GM12878 (cell line): Measurements from ENCODE around the gene KIAA2012. TPM values are rescaled to one million over a fixed set of nuclear protein-coding genes. Genes with fewer than 3 reads are reported as not detected.

ENCODE experiments used
- NFYB ChIP-seq: IDR thresholded peaks from 2 replicates; pipeline ENCODE4 v1.6.1; 2011; ENCODE audit warnings: low read depth, mild to moderate bottlenecking, low read length, improper control_type of control experiment, moderate library complexity; ENCODE audit not compliant: insufficient read depth
- PAX8 ChIP-seq: fragments of 450-650 bp; IDR thresholded peaks from 2 replicates; pipeline ENCODE4 v1.6.1; 2017; ENCODE audit warnings: mild to moderate bottlenecking, moderate library complexity
- POLR2AphosphoS2 ChIP-seq: IDR thresholded peaks from 2 replicates; pipeline ENCODE4 v1.6.1; 2011; ENCODE audit warnings: low read depth, mild to moderate bottlenecking, low read length, improper control_type of control experiment, moderate library complexity
- polyA plus RNA-seq, 11 experiments: library from polyadenylated mRNA; depleted of rRNA in 4 of 11; unstranded in 6 of 11; stranded (reverse) in 5 of 11; fragments of >200 nt; fragmentation: Nextera tagmentation in 4 of 11; fragmentation: Illumina TruSeq in 1 of 11; extraction: Ambion mirVana in 4 of 11; extraction: Trizol in 1 of 11; gene quantifications; 1 replicate in 1 of 11; 2 replicates in 10 of 11; pipeline versions ENCODE4 v1.2.1 to v1.2.3, GENCODE V29; 2011 to 2016; ENCODE audit warnings: inconsistent platforms in 2 of 11, missing spikeins in 2 of 11, low read depth in 1 of 11
- total RNA-seq, 4 experiments: library from RNA; depleted of rRNA in 3 of 4; stranded (reverse); fragments of >200 nt in 3 of 4; fragmentation: Illumina TruSeq in 1 of 4; extraction: Trizol in 1 of 4; gene quantifications; 2 replicates each; pipeline versions ENCODE4 v1.2.1 to v1.2.3, GENCODE V29; 2013 to 2021
- TF ChIP-seq, protein P1 (sequence below): fragments of 450-650 bp; formaldehyde crosslinking; IDR thresholded peaks from 2 replicates; pipeline ENCODE4 v1.5.0; 2022; ENCODE audit warnings: mild to moderate bottlenecking, missing genetic modification characterization
- TF ChIP-seq, protein P2 (sequence below): IDR thresholded peaks from 2 replicates; pipeline ENCODE4 v1.6.1; 2012; ENCODE audit warnings: low read length, inconsistent platforms
- TF ChIP-seq, protein P3 (sequence below): fragments of 450-650 bp; IDR thresholded peaks from 2 replicates; pipeline ENCODE4 v1.6.1; 2016; ENCODE audit warnings: mild to moderate bottlenecking

The KIAA2012 gene
- total and polyA plus RNA-seq, 10 of the 15 experiments (the other 5 are each of a cell fraction or from before 2014, with no cell fraction given): 0.03 TPM; not detected in 9

DNA sequence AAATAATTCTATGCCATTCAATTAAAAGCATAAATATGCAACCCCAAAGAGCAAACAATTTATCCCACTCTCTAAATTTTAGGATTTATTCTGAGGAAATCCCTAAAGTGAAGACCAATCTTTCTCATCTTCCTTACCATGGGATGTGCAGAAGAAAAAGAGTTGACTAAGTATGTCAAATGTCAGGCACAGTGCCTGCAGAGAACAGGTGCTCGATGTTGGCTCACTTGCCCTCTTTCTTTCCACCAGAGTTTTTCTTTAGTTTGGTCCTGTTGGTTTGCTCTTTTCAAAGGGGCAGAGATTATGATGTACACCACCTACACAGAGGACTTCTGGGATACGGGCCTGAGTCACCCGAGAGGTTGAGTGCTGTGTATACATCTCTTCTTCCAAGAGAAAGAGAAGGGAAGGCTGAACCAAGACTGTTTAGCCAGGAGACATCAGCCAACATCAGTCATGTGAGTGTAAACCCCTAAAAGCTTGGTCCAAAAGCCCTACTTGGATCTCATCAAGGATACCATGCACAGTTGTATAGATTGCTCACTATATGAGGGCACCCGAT, 113.7 kb downstream of the KIAA2012 start (continued):
- TF ChIP-seq, protein P1, sequence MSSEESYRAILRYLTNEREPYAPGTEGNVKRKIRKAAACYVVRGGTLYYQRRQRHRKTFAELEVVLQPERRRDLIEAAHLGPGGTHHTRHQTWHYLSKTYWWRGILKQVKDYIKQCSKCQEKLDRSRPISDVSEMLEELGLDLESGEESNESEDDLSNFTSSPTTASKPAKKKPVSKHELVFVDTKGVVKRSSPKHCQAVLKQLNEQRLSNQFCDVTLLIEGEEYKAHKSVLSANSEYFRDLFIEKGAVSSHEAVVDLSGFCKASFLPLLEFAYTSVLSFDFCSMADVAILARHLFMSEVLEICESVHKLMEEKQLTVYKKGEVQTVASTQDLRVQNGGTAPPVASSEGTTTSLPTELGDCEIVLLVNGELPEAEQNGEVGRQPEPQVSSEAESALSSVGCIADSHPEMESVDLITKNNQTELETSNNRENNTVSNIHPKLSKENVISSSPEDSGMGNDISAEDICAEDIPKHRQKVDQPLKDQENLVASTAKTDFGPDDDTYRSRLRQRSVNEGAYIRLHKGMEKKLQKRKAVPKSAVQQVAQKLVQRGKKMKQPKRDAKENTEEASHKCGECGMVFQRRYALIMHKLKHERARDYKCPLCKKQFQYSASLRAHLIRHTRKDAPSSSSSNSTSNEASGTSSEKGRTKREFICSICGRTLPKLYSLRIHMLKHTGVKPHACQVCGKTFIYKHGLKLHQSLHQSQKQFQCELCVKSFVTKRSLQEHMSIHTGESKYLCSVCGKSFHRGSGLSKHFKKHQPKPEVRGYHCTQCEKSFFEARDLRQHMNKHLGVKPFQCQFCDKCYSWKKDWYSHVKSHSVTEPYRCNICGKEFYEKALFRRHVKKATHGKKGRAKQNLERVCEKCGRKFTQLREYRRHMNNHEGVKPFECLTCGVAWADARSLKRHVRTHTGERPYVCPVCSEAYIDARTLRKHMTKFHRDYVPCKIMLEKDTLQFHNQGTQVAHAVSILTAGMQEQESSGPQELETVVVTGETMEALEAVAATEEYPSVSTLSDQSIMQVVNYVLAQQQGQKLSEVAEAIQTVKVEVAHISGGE: no peak
- TF ChIP-seq PAX8 (no peak), NFYB (no peak), POLR2AphosphoS2 (no peak)
- TF ChIP-seq, protein P2, sequence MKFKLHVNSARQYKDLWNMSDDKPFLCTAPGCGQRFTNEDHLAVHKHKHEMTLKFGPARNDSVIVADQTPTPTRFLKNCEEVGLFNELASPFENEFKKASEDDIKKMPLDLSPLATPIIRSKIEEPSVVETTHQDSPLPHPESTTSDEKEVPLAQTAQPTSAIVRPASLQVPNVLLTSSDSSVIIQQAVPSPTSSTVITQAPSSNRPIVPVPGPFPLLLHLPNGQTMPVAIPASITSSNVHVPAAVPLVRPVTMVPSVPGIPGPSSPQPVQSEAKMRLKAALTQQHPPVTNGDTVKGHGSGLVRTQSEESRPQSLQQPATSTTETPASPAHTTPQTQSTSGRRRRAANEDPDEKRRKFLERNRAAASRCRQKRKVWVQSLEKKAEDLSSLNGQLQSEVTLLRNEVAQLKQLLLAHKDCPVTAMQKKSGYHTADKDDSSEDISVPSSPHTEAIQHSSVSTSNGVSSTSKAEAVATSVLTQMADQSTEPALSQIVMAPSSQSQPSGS: no peak
- TF ChIP-seq, protein P3, sequence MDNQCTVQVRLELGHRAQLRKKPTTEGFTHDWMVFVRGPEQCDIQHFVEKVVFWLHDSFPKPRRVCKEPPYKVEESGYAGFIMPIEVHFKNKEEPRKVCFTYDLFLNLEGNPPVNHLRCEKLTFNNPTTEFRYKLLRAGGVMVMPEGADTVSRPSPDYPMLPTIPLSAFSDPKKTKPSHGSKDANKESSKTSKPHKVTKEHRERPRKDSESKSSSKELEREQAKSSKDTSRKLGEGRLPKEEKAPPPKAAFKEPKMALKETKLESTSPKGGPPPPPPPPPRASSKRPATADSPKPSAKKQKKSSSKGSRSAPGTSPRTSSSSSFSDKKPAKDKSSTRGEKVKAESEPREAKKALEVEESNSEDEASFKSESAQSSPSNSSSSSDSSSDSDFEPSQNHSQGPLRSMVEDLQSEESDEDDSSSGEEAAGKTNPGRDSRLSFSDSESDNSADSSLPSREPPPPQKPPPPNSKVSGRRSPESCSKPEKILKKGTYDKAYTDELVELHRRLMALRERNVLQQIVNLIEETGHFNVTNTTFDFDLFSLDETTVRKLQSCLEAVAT: no peak
